Stimulated activated CD8-positive, alpha-beta memory T cell treated with anti-CD3 and anti-CD28 coated beads, Interleukin-2, amount 100 ng/mL, for 48 hours (primary cell): Measurements from ENCODE around the gene KNTC1.
"Not testable (repeated sequence)": the region's sequence is repeated elsewhere in the genome, so short reads cannot be mapped to it uniquely, and the experiment has no call there.

Source experiments
- DNase-seq, 2 donors: peaks; one replicate each; pipeline ENCODE4 v3.0.0-alpha.2; 2020; ENCODE audit warnings: low read depth in 2 of 2

KNTC1 gene

GRCh38 chr12:122526683-122527477 lies at the start of gene KNTC1, which contains the start of gene RSRC2:
Gene KNTC1 (plus strand): TSS chr12:122527249. CDS start chr12:122530064, 2,815 bp downstream.
Gene RSRC2 (minus strand): TSS chr12:122526936. CDS start chr12:122526853, 83 bp downstream.
- DNase-seq, result peak; percentile 86 to 94

GRCh38 chr12:122480753-122481152 lies 46.3 kb upstream of the KNTC1 start:
- DNase-seq, result no peak

- DNase-seq, result no peak
Measured at GRCh38 chr12:122481861-122482260, 45.2 kb upstream of the KNTC1 start.

- DNase-seq, result no peak
Measured at GRCh38 chr12:122483969-122484368, 43.1 kb upstream of the KNTC1 start.

- not testable (repeated sequence) for DNase-seq
Measured at GRCh38 chr12:122484385-122484784, 42.7 kb upstream of the KNTC1 start.

GRCh38 chr12:122486360-122486759 lies 40.7 kb upstream of the KNTC1 start:
- DNase-seq, result not testable (repeated sequence)

GRCh38 chr12:122486805-122487426 lies 40.1 kb upstream of the KNTC1 start:
- DNase-seq, result no peak

- DNase-seq, result not testable (repeated sequence)
Measured at GRCh38 chr12:122487807-122488206, 39.2 kb upstream of the KNTC1 start.

GRCh38 chr12:122489038-122489437 lies 38.0 kb upstream of the KNTC1 start:
- no peak for DNase-seq

- DNase-seq, result no peak
Measured at GRCh38 chr12:122491991-122492390, 35.1 kb upstream of the KNTC1 start.

GRCh38 chr12:122493222-122493621 lies 33.8 kb upstream of the KNTC1 start:
- DNase-seq, result not testable (repeated sequence)

GRCh38 chr12:122495258-122495657 lies 31.8 kb upstream of the KNTC1 start:
- no peak for DNase-seq

GRCh38 chr12:122499991-122500684 lies 26.9 kb upstream of the KNTC1 start:
- peak; percentile 17 to 19 for DNase-seq

- peak; percentile 94 to 97 for DNase-seq
Measured at GRCh38 chr12:122500685-122501488, 26.2 kb upstream of the KNTC1 start, which contains the start of gene ZCCHC8. Gene ZCCHC8 (minus strand): TSS chr12:122500932. CDS start chr12:122500840, 92 bp downstream.

GRCh38 chr12:122501489-122501989 lies 25.5 kb upstream of the KNTC1 start:
- no peak for DNase-seq

GRCh38 chr12:122503147-122503751 lies 23.8 kb upstream of the KNTC1 start:
- no peak for DNase-seq

GRCh38 chr12:122503783-122504590 lies 23.1 kb upstream of the KNTC1 start:
- DNase-seq, result no peak

GRCh38 chr12:122505419-122506051 lies 21.5 kb upstream of the KNTC1 start:
- DNase-seq, result no peak

GRCh38 chr12:122506393-122506938 lies 20.6 kb upstream of the KNTC1 start:
- DNase-seq, result no peak
